Activated T-helper 1 cell treated with Interleukin-2 at 50 U/mL for 16 hours (primary cell): Measurements from ENCODE around the gene MRPL38.
A peak's percentile ranks its signal among the peaks of the same experiment; 100 is the strongest.
"Not testable (repeated sequence)": the region's sequence is repeated elsewhere in the genome, so short reads cannot be mapped to it uniquely, and the experiment has no call there.

Source experiments
- DNase-seq: peaks from one replicate; pipeline ENCODE4 v3.0.0-alpha.2; 2020; ENCODE audit warnings: low read depth

The MRPL38 gene

GRCh38 chr17:75896415-75897159 is 8.1 kb downstream of the MRPL38 start, which contains the start of gene TRIM65:
Gene TRIM65, minus strand, starts transcription at chr17:75896951. Its CDS starts 14 bp downstream, at chr17:75896937.
- DNase-seq = peak; percentile 66

GRCh38 chr17:75895370-75896155 is 9.1 kb downstream of the MRPL38 start:
- no peak for DNase-seq

- DNase-seq = no peak
These were observed 10.5 kb downstream of the MRPL38 start for GRCh38 chr17:75894049-75894733.

- DNase-seq = no peak
These were observed 11.2 kb downstream of the MRPL38 start for GRCh38 chr17:75893305-75894048.

GRCh38 chr17:75892556-75893224 is 12.0 kb downstream of the MRPL38 start:
- no peak for DNase-seq

- no peak for DNase-seq
These were observed 12.8 kb downstream of the MRPL38 start for GRCh38 chr17:75891605-75892555.

GRCh38 chr17:75891022-75891604 is 13.6 kb downstream of the MRPL38 start:
- no peak for DNase-seq

- DNase-seq = no peak
These were observed 15.2 kb downstream of the MRPL38 start for GRCh38 chr17:75889454-75889853.

- DNase-seq = no peak
These were observed 16.2 kb downstream of the MRPL38 start for GRCh38 chr17:75888484-75888883.

- DNase-seq = not testable (repeated sequence)
These were observed 18.8 kb downstream of the MRPL38 start for GRCh38 chr17:75885860-75886259.

- DNase-seq = no peak
These were observed 19.3 kb downstream of the MRPL38 start for GRCh38 chr17:75885431-75885830.

GRCh38 chr17:75881678-75882454 is 22.8 kb downstream of the MRPL38 start:
- DNase-seq = no peak

- no peak for DNase-seq
These were observed 24.4 kb downstream of the MRPL38 start for GRCh38 chr17:75880266-75880665.

- DNase-seq = no peak
These were observed 26.3 kb downstream of the MRPL38 start, which contains the start of gene TRIM47 for GRCh38 chr17:75878174-75878998. Gene TRIM47, minus strand, starts transcription at chr17:75878581. Its CDS starts 33 bp downstream, at chr17:75878548.

GRCh38 chr17:75877752-75878173 is 26.9 kb downstream of the MRPL38 start:
- DNase-seq = peak; percentile 63

GRCh38 chr17:75876938-75877751 is 27.5 kb downstream of the MRPL38 start:
- DNase-seq = no peak
